Astrocyte (in vitro differentiated cells and primary cell): Measurements from ENCODE around the gene SLC16A13. TPM values are rescaled to one million over a fixed set of nuclear protein-coding genes. Genes with fewer than 3 reads are reported as not detected.

Experiments
- DNase-seq: peaks from one replicate; pipeline ENCODE4 v3.0.0-alpha.2; 2010; ENCODE audit warnings: low read depth
- FAIRE-seq: peaks from 2 replicates; lab custom pipeline; 2011; peaks lifted over from hg19 to GRCh38; lab: Jason Lieb, UNC
- H2AFZ ChIP-seq: 2 replicates; pipeline ENCODE4 v1.6.0; 2012; ENCODE audit warnings: low read depth, low read length, inconsistent platforms
- H3K27ac ChIP-seq: 2 replicates; pipeline ENCODE4 v1.5.1; 2011; ENCODE audit warnings: low read depth, low read length, inconsistent platforms
- H3K27me3 ChIP-seq: 2 replicates; pipeline ENCODE4 v1.6.0; 2011; ENCODE audit warnings: low read length, inconsistent platforms; ENCODE audit not compliant: insufficient read depth
- H3K36me3 ChIP-seq: 2 replicates; pipeline ENCODE4 v1.5.1; 2011; ENCODE audit warnings: low read length, inconsistent platforms; ENCODE audit not compliant: insufficient read depth
- H3K4me1 ChIP-seq: 2 replicates; pipeline ENCODE4 v1.5.1; 2011; ENCODE audit warnings: low read length, inconsistent platforms; ENCODE audit not compliant: insufficient read depth
- H3K4me2 ChIP-seq: 2 replicates; pipeline ENCODE4 v1.6.0; 2012; ENCODE audit warnings: low read length, inconsistent platforms
- H3K4me3 ChIP-seq: 2 replicates; pipeline ENCODE4 v1.5.1; 2011; ENCODE audit warnings: low read depth, mild to moderate bottlenecking, low read length, inconsistent platforms; ENCODE audit not compliant: insufficient read depth
- H3K79me2 ChIP-seq: 2 replicates; pipeline ENCODE4 v1.6.0; 2012; ENCODE audit warnings: mild to moderate bottlenecking, low read length, inconsistent platforms; ENCODE audit not compliant: insufficient read depth
- H3K9ac ChIP-seq: 2 replicates; pipeline ENCODE4 v1.6.0; 2012; ENCODE audit warnings: mild to moderate bottlenecking, low read length, inconsistent platforms
- H3K9me3 ChIP-seq: 2 replicates; pipeline ENCODE4 v1.5.1; 2012; ENCODE audit warnings: low read depth, mild to moderate bottlenecking, low read length, inconsistent platforms; ENCODE audit not compliant: insufficient read depth
- H4K20me1 ChIP-seq: 2 replicates; pipeline ENCODE4 v1.6.0; 2012; ENCODE audit warnings: low read length, inconsistent platforms; ENCODE audit not compliant: insufficient read depth
- H3K27ac Mint-ChIP-seq: one replicate; pipeline ENCODE4 v1.8.0; 2021; ENCODE audit warnings: mild to moderate bottlenecking, mixed read lengths; ENCODE audit not compliant: unreplicated experiment
- H3K27me3 Mint-ChIP-seq: one replicate; pipeline ENCODE4 v1.8.0; 2021; ENCODE audit warnings: low read depth, mixed read lengths; ENCODE audit not compliant: unreplicated experiment
- H3K36me3 Mint-ChIP-seq: one replicate; pipeline ENCODE4 v1.8.0; 2021; ENCODE audit warnings: low read depth, mixed read lengths; ENCODE audit not compliant: unreplicated experiment
- H3K4me1 Mint-ChIP-seq: one replicate; pipeline ENCODE4 v1.8.0; 2021; ENCODE audit warnings: low read depth, mixed read lengths; ENCODE audit not compliant: unreplicated experiment
- H3K4me3 Mint-ChIP-seq: one replicate; pipeline ENCODE4 v1.8.0; 2021; ENCODE audit warnings: mild to moderate bottlenecking, moderate library complexity, mixed read lengths; ENCODE audit not compliant: unreplicated experiment
- H3K9me3 Mint-ChIP-seq: one replicate; pipeline ENCODE4 v1.8.0; 2021; ENCODE audit warnings: mild to moderate bottlenecking, mixed read lengths; ENCODE audit not compliant: unreplicated experiment
- EZH2 ChIP-seq: IDR thresholded peaks from 2 replicates; pipeline ENCODE4 v1.6.1; 2012; ENCODE audit warnings: mild to moderate bottlenecking, low read length, inconsistent platforms; ENCODE audit not compliant: insufficient read depth
- total RNA-seq: library from RNA; stranded (reverse); gene quantifications from 2 replicates; pipeline ENCODE4 v1.2.1, GENCODE V29; 2021
- TF ChIP-seq, protein P1 (sequence below): IDR thresholded peaks from 2 replicates; pipeline ENCODE4 v1.5.1; 2011; ENCODE audit warnings: low read depth, mild to moderate bottlenecking, inconsistent platforms, low read length, moderate library complexity; ENCODE audit not compliant: insufficient read depth

Gene SLC16A13
- total RNA-seq, 1 donor from 2014 or later: 6.6 TPM

DNA sequence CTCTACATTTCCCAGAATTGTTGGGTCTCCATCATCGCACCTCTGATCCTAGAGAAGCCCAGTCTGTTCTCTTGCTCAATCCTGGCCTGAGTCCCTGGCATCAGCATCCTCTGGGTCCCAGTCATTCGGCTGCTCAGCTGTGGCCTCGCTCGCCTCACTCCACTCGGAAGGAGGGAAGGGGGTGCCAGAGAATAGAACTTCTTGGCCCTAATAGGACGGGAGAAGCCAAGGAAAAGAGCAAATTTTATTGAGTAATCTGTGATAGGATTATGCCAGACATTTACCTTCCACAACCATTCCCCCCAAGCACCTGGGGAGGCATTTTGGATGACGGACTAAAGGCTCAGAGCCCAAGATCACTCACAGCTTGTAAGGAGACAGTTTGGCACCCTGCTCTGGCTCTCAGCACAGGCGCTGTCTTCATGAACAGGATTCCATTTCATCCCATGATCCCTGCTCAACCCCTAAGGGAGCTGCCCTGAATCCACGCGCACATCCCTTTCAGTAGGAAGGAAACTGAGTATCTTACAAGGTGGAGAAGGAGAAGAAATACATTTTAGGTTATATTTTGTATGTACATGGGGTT, 44.7 kb downstream of the SLC16A13 start:
- H3K79me2 ChIP-seq: no peaks in the 10 kb centered on the region
- Mint-ChIP-seq H3K4me3 (no peak overlapping the region), H3K4me1 (peaks cover 1% of the 10 kb centered on the region), H3K27ac (no peak overlapping the region), H3K27me3 (peaks cover 18% of the 10 kb centered on the region), H3K36me3 (peaks cover 5% of the 10 kb centered on the region), H3K9me3 (peaks cover 8% of the 10 kb centered on the region)
- TF ChIP-seq, protein P1, sequence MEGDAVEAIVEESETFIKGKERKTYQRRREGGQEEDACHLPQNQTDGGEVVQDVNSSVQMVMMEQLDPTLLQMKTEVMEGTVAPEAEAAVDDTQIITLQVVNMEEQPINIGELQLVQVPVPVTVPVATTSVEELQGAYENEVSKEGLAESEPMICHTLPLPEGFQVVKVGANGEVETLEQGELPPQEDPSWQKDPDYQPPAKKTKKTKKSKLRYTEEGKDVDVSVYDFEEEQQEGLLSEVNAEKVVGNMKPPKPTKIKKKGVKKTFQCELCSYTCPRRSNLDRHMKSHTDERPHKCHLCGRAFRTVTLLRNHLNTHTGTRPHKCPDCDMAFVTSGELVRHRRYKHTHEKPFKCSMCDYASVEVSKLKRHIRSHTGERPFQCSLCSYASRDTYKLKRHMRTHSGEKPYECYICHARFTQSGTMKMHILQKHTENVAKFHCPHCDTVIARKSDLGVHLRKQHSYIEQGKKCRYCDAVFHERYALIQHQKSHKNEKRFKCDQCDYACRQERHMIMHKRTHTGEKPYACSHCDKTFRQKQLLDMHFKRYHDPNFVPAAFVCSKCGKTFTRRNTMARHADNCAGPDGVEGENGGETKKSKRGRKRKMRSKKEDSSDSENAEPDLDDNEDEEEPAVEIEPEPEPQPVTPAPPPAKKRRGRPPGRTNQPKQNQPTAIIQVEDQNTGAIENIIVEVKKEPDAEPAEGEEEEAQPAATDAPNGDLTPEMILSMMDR: no peak
- TF ChIP-seq EZH2: no peak
- no peak overlapping the region for H3K4me2 ChIP-seq
- H3K4me1 ChIP-seq: peaks cover 6% of the 10 kb centered on the region
- H3K9ac ChIP-seq: no peak overlapping the region
- no peaks in the 10 kb centered on the region for H3K36me3 ChIP-seq
- peaks cover 3% of the 10 kb centered on the region for H3K27me3 ChIP-seq
- H3K27ac ChIP-seq: no peak overlapping the region
- FAIRE-seq (no peak), DNase-seq (no peak)
- no peak overlapping the region for H3K4me3 ChIP-seq
- no peaks in the 10 kb centered on the region for H3K9me3 ChIP-seq
- H2AFZ ChIP-seq: no peak overlapping the region
- no peaks in the 10 kb centered on the region for H4K20me1 ChIP-seq

DNA sequence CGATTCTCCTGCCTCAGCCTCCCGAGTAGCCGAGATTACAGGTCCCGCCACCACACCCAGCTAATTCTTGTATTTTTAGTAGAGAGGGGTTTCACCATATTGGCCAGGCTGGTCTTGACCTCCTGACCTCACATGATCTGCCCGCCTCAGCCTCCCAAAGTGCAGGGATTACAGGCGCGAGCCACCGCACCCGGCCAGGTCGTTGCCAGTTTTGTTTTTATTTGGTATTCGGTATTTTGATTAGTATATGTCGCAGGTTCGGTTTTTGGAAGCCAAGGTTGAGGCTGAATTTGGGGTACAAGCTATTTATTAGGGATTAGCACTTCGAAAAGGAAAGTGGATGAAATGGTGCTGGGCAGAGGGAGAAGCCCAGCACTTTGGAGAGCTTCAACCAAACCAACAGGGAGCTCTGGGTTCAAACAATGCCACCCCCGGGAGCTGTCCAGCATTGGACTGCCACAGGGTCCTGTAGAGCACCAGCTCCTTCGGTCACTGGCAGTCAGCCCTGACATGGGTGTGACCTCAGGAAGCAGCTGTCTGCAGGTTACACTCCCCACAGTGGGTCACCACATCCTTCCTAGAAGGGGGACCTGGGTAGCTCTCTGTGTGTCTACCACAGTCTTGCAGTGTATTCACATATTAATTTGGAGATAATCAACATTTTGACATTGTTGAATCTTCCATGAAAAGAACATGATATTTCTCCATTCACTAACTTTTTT, 45.7 kb downstream of the SLC16A13 start:
- H3K4me1 Mint-ChIP-seq: peaks cover 1% of the 10 kb centered on the region
- H3K4me3 Mint-ChIP-seq: no peak overlapping the region
- no peak for FAIRE-seq

More for the DNA sequence above, 45.7 kb downstream of the SLC16A13 start:
- no peak overlapping the region for H2AFZ ChIP-seq
- Mint-ChIP-seq H3K36me3 (peaks cover 5% of the 10 kb centered on the region), H3K9me3 (peaks cover 8% of the 10 kb centered on the region), H3K27ac (no peak overlapping the region), H3K27me3 (peaks cover 18% of the 10 kb centered on the region)
- H3K4me2 ChIP-seq: no peak overlapping the region
- H4K20me1 ChIP-seq: no peaks in the 10 kb centered on the region
- H3K4me1 ChIP-seq: peaks cover 6% of the 10 kb centered on the region
- H3K27ac ChIP-seq: no peak overlapping the region
- H3K9ac ChIP-seq: no peak overlapping the region
- no peak overlapping the region for H3K4me3 ChIP-seq
- peaks cover 3% of the 10 kb centered on the region for H3K27me3 ChIP-seq
- H3K9me3 ChIP-seq: no peaks in the 10 kb centered on the region
- DNase-seq: no peak
- no peaks in the 10 kb centered on the region for H3K79me2 ChIP-seq
- H3K36me3 ChIP-seq: no peaks in the 10 kb centered on the region
- TF ChIP-seq, protein P1: no peak
- TF ChIP-seq EZH2: no peak
